ENCODE data around the gene TNIK.

DNA sequence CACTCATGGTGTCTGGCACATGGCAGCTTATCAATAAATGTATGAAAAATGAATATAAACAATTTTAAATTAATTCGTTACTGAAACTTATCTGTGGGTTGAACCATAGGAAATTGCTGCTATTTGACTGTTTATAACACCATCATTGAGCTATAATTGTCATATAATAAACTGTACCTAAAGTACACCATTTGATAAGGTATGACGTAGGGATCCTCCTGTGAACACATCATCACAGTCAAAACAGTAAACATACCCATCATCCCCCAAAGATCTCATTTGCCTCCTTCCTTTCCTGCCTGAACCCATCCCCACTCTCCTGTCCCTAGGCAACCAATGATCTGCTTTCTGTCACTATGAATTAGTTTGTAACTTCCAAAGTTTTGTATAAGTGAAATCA, 282.7 kb downstream of the TNIK start:
- TF ChIP-seq, protein P1, sequence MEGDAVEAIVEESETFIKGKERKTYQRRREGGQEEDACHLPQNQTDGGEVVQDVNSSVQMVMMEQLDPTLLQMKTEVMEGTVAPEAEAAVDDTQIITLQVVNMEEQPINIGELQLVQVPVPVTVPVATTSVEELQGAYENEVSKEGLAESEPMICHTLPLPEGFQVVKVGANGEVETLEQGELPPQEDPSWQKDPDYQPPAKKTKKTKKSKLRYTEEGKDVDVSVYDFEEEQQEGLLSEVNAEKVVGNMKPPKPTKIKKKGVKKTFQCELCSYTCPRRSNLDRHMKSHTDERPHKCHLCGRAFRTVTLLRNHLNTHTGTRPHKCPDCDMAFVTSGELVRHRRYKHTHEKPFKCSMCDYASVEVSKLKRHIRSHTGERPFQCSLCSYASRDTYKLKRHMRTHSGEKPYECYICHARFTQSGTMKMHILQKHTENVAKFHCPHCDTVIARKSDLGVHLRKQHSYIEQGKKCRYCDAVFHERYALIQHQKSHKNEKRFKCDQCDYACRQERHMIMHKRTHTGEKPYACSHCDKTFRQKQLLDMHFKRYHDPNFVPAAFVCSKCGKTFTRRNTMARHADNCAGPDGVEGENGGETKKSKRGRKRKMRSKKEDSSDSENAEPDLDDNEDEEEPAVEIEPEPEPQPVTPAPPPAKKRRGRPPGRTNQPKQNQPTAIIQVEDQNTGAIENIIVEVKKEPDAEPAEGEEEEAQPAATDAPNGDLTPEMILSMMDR (conservative IDR thresholded peaks at IDR 0.05; ENCODE audit: low read depth in 2 of 2): no peak
- TF ChIP-seq EZH2 (IDR thresholded peaks at IDR 0.05; ENCODE audit: low read depth, unreplicated experiment) (no peak), CREB1 (CRISPR knock-in tag; IDR thresholded peaks at IDR 0.05; ENCODE audit: low read depth) (no peak), ZNF331 (CRISPR knock-in tag; IDR thresholded peaks at IDR 0.05; ENCODE audit: low read depth) (no peak), EZH2phosphoT487 (IDR thresholded peaks at IDR 0.05; ENCODE audit: unreplicated experiment) (no peak)
